HFFc6 (cell line): ENCODE results near the gene IKZF3. TPM values are rescaled to one million over a fixed set of nuclear protein-coding genes. Genes with fewer than 3 reads are reported as not detected.

Experiments used
- DNase-seq: peaks from one replicate; pipeline ENCODE4 v3.0.0-alpha.2; 2018
- H3K27ac Mint-ChIP-seq: 2 replicates; pipeline ENCODE4 v1.8.0; 2020; ENCODE audit warnings: mild to moderate bottlenecking, mixed read lengths
- H3K27me3 Mint-ChIP-seq: 2 replicates; pipeline ENCODE4 v1.8.0; 2021; ENCODE audit warnings: mild to moderate bottlenecking, moderate library complexity, mixed read lengths; ENCODE audit not compliant: insufficient read depth
- H3K36me3 Mint-ChIP-seq: 2 replicates; pipeline ENCODE4 v1.8.0; 2021; ENCODE audit warnings: low read depth, mixed read lengths
- H3K4me1 Mint-ChIP-seq: 2 replicates; pipeline ENCODE4 v1.8.0; 2020; ENCODE audit warnings: low read depth, mixed read lengths
- H3K4me3 Mint-ChIP-seq: 2 replicates; pipeline ENCODE4 v1.8.0; 2020; ENCODE audit warnings: mild to moderate bottlenecking, moderate library complexity, mixed read lengths
- H3K9me3 Mint-ChIP-seq: 2 replicates; pipeline ENCODE4 v1.8.0; 2020; ENCODE audit warnings: mild to moderate bottlenecking, mixed read lengths
- total RNA-seq, 6 experiments: library from RNA; stranded (reverse); fragmentation: NEBNext Ultra II Directional; extraction: Animal tissue kit (Norgen Biotek cat#: 25700); gene quantifications; 2 replicates in 1 of 6; 3 replicates in 5 of 6; pipeline ENCODE4 v1.2.3, GENCODE V29; 2021
- TF ChIP-seq, protein P1 (sequence below): fragments of 200-600 bp; sonication (generic); IDR thresholded peaks from 2 replicates; pipeline ENCODE4 v1.5.0; 2021; ENCODE audit warnings: antibody characterized with exemption, mild to moderate bottlenecking

IKZF3 gene
- total RNA-seq, 6 experiments from 2014 or later, result not detected

- no peak overlapping the region for H3K4me3 Mint-ChIP-seq
- H3K27ac Mint-ChIP-seq, result no peak overlapping the region
- no peaks in the 10 kb centered on the region for H3K36me3 Mint-ChIP-seq
- TF ChIP-seq, protein P1, sequence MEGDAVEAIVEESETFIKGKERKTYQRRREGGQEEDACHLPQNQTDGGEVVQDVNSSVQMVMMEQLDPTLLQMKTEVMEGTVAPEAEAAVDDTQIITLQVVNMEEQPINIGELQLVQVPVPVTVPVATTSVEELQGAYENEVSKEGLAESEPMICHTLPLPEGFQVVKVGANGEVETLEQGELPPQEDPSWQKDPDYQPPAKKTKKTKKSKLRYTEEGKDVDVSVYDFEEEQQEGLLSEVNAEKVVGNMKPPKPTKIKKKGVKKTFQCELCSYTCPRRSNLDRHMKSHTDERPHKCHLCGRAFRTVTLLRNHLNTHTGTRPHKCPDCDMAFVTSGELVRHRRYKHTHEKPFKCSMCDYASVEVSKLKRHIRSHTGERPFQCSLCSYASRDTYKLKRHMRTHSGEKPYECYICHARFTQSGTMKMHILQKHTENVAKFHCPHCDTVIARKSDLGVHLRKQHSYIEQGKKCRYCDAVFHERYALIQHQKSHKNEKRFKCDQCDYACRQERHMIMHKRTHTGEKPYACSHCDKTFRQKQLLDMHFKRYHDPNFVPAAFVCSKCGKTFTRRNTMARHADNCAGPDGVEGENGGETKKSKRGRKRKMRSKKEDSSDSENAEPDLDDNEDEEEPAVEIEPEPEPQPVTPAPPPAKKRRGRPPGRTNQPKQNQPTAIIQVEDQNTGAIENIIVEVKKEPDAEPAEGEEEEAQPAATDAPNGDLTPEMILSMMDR, result no peak
- peaks cover 31% of the 10 kb centered on the region for H3K27me3 Mint-ChIP-seq
- H3K4me1 Mint-ChIP-seq, result no peaks in the 10 kb centered on the region
- H3K9me3 Mint-ChIP-seq, result peaks cover 9% of the 10 kb centered on the region; the same call in 1 of the 2 replicates
- DNase-seq, result no peak
Observed at GRCh38 chr17:39834017-39834416, 30.1 kb downstream of the IKZF3 start.

- Mint-ChIP-seq H3K4me1 (no peaks in the 10 kb centered on the region), H3K9me3 (no peaks in the 10 kb centered on the region; the same call in 1 of the 2 replicates), H3K4me3 (no peak overlapping the region), H3K36me3 (no peaks in the 10 kb centered on the region), H3K27me3 (peaks cover 31% of the 10 kb centered on the region), H3K27ac (no peak overlapping the region)
- TF ChIP-seq, protein P1, result no peak
- DNase-seq, result no peak
Observed at GRCh38 chr17:39831588-39831987, 32.5 kb downstream of the IKZF3 start.

- TF ChIP-seq, protein P1, result no peak
- Mint-ChIP-seq H3K4me1 (no peaks in the 10 kb centered on the region), H3K4me3 (no peak overlapping the region), H3K9me3 (peaks cover 16% of the 10 kb centered on the region), H3K36me3 (0 out of 2 replicates have a peak, but pooled peaks cover 5% of the 10 kb centered on the region), H3K27ac (no peak overlapping the region), H3K27me3 (peaks cover 17% of the 10 kb centered on the region)
- no peak for DNase-seq
Observed at GRCh38 chr17:39828443-39828842, 35.7 kb downstream of the IKZF3 start.

DNA sequence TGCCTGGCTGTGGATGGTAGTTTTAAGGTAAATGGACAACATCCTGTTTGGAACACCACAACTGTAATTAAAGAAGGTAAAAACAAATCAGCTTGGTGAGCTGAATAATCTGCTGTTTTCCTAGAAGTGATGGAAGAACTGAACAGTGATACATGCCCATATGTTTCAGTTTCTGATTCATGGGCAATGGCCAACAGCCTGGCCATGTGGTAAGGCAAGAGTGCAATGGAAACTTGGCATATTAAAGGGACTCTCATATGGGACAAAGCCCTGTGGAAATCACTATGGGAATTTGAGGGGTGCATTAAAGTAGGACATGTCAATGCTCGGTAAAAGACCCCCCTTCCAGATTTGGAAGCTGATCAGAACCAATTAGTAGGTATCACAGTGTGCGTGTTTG is 37.8 kb downstream of the IKZF3 start:
- Mint-ChIP-seq H3K9me3 (peaks cover 25% of the 10 kb centered on the region), H3K36me3 (peaks cover 12% of the 10 kb centered on the region), H3K4me1 (no peaks in the 10 kb centered on the region), H3K27me3 (peaks cover 21% of the 10 kb centered on the region), H3K27ac (no peak overlapping the region), H3K4me3 (no peak overlapping the region)
- TF ChIP-seq, protein P1, result no peak
- no peak for DNase-seq

- Mint-ChIP-seq H3K27me3 (peaks cover 17% of the 10 kb centered on the region), H3K27ac (no peak overlapping the region), H3K9me3 (peaks cover 25% of the 10 kb centered on the region), H3K36me3 (peaks cover 12% of the 10 kb centered on the region), H3K4me1 (no peaks in the 10 kb centered on the region), H3K4me3 (no peak overlapping the region)
- DNase-seq, result no peak
- TF ChIP-seq, protein P1, result no peak
Observed at GRCh38 chr17:39823407-39824054, 40.6 kb downstream of the IKZF3 start.
